Transverse colon (tissue), 4 donors: ENCODE results near the gene ATP6V0E1.

Source experiments
- CTCF ChIP-seq, 5 experiments: fragments of 200-600 bp in 3 of 5; fragments of 450-650 bp in 2 of 5; sonication (generic) in 3 of 5; IDR thresholded peaks; 1 replicate in 2 of 5; 2 replicates in 3 of 5; pipeline ENCODE4 v1.5.1; 2016 to 2017; ENCODE audit warnings: antibody characterized with exemption in 5 of 5, inconsistent platforms in 3 of 5, mild to moderate bottlenecking in 2 of 5, moderate library complexity in 1 of 5
- EP300 ChIP-seq: sonication (generic); formaldehyde crosslinking; IDR thresholded peaks from one replicate; pipeline ENCODE4 v1.6.1; 2017; ENCODE audit warnings: antibody characterized with exemption, low read depth
- POLR2A ChIP-seq: fragments of 450-650 bp; IDR thresholded peaks from one replicate; pipeline ENCODE4 v1.6.1; 2016; ENCODE audit warnings: antibody characterized with exemption, mild to moderate bottlenecking, moderate library complexity
- POLR2AphosphoS5 ChIP-seq, 3 donors: sonication (generic); formaldehyde crosslinking; IDR thresholded peaks; one replicate each; pipeline ENCODE4 v1.6.1; 2016; ENCODE audit warnings: antibody characterized with exemption in 3 of 3

- no peak for TF ChIP-seq POLR2A
- TF ChIP-seq CTCF (IDR thresholded peaks at IDR 0.05), result no peak
- TF ChIP-seq EP300, result no peak
- TF ChIP-seq POLR2AphosphoS5 (IDR thresholded peaks at IDR 0.05), result no peak
Observed at GRCh38 chr5:173015598-173016455, 32.3 kb downstream of the ATP6V0E1 start.
